Body of pancreas (tissue), 4 donors: ENCODE results near the gene DUSP16.

Experiments
- CTCF ChIP-seq, 7 experiments: fragments of 450-650 bp in 4 of 7; fragments of 200-600 bp in 3 of 7; sonication (generic) in 3 of 7; IDR thresholded peaks; one replicate each; pipeline ENCODE4 v1.5.1; 2016 to 2019; ENCODE audit warnings: antibody characterized with exemption in 7 of 7
- POLR2A ChIP-seq, 3 donors: fragments of 450-650 bp; IDR thresholded peaks; one replicate each; pipeline ENCODE4 v1.6.1; 2016; ENCODE audit warnings: antibody characterized with exemption in 3 of 3, mild to moderate bottlenecking in 2 of 3

- no peak for TF ChIP-seq CTCF (IDR thresholded peaks at IDR 0.05)
- TF ChIP-seq POLR2A (IDR thresholded peaks at IDR 0.05), result no peak
Measured at GRCh38 chr12:12495536-12495935, 67.1 kb downstream of the DUSP16 start.
